ENCODE measurements around the gene WDFY4.

The WDFY4 gene

DNA sequence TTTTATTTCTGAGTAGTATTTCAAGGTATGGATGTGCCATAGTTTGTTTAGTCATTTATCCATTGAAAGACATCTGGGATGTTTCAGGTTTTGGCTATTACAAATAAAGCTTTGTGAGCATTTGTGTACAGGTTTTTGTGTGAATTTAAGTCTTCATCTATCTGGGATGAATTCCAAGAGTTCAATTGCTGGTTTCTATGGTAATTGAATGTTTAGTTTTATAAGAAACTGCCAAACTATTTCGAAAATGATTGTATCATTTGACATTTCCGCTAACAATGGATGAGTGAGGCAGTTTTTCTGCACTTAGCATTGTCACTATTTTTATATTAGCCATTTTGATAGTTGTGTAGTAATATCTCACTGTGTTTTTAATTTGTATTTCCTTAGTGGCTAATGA is 99.4 kb downstream of the WDFY4 start:
- H3K4me3 ChIP-seq (ENCODE audit: low read depth, low read length): no peak overlapping the region
- DNase-seq (ENCODE audit: low read depth): no peak
- TF ChIP-seq, protein P1, sequence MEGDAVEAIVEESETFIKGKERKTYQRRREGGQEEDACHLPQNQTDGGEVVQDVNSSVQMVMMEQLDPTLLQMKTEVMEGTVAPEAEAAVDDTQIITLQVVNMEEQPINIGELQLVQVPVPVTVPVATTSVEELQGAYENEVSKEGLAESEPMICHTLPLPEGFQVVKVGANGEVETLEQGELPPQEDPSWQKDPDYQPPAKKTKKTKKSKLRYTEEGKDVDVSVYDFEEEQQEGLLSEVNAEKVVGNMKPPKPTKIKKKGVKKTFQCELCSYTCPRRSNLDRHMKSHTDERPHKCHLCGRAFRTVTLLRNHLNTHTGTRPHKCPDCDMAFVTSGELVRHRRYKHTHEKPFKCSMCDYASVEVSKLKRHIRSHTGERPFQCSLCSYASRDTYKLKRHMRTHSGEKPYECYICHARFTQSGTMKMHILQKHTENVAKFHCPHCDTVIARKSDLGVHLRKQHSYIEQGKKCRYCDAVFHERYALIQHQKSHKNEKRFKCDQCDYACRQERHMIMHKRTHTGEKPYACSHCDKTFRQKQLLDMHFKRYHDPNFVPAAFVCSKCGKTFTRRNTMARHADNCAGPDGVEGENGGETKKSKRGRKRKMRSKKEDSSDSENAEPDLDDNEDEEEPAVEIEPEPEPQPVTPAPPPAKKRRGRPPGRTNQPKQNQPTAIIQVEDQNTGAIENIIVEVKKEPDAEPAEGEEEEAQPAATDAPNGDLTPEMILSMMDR (conservative IDR thresholded peaks at IDR 0.05; ENCODE audit: low read depth, low read length): no peak

DNA sequence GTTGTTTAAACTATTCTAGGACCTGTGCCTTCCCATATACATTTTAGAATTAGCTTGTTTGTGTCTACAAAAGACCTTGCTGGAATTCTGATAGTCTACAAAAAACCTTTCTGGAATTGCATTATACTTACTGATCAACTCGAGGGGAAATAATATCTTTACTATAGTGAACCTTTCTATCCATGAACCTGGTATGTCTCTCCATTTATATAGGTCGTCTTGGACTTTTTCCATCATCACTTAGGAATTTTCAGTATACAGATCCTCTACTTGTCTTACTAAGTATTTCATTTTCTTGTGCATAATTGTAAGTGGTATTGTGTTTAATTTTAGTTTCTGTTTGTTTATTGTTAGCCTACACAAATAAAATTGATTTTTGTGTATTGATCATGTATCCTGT is 101.1 kb downstream of the WDFY4 start:
- no peak overlapping the region for H3K4me3 ChIP-seq (ENCODE audit: low read depth, low read length)
- TF ChIP-seq, protein P1 (conservative IDR thresholded peaks at IDR 0.05; ENCODE audit: low read depth, low read length): no peak
- DNase-seq (ENCODE audit: low read depth): no peak

DNA sequence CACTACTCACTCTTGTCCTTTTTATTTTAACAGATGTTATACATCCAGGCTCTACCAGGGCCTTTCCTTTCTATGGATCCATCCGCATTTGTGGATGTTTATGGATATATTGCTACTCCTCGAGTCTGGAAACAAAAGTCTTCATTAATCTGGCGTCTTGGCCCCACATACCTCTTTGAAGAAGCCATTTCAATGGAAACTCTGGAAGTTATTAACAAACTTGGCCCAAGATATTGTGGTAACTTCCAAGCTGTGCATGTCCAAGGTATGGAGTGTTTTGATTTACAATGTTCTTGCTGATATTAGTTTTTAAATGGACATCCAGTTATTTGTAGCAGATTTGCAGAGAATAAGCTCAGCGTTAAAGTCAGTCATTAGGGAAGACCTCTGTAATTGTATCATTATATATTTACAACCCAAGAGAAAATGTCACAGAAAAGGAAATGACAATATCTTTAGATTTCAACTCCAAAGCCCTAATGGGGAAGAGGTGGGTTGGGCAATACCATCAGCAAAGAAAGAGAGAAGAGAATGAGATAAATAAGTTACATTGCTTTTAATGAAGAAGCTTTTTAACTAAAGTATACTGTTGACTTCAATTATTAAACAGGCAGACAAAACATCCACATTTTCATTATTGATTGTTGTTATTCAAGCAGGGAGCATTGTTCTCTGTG is 102.1 kb downstream of the WDFY4 start:
- no peak overlapping the region for H3K4me3 ChIP-seq (ENCODE audit: low read depth, low read length)
- DNase-seq (ENCODE audit: low read depth): no peak
- TF ChIP-seq, protein P1 (conservative IDR thresholded peaks at IDR 0.05; ENCODE audit: low read depth, low read length): no peak

DNA sequence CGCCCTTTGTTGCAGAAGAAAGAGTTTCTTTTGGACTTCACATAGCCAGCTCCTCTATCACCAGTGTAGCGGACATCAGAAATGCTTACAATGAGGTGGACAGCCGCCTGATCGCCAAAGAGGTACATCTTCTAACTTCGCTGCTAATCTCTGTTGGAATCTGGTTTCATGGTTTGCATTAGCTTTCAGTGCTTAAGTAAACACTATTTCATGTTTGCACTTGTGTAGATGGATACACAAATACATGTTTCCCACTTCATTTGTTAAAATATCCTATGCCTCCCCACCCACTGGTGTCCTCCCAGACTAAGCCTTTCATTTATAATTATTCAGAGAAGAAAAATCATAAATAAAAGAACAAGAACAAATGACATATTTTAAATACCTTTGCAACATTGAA is 103.9 kb downstream of the WDFY4 start:
- TF ChIP-seq, protein P1 (conservative IDR thresholded peaks at IDR 0.05; ENCODE audit: low read depth, low read length): no peak
- H3K4me3 ChIP-seq (ENCODE audit: low read depth, low read length): no peak overlapping the region
- DNase-seq (ENCODE audit: low read depth): no peak

DNA sequence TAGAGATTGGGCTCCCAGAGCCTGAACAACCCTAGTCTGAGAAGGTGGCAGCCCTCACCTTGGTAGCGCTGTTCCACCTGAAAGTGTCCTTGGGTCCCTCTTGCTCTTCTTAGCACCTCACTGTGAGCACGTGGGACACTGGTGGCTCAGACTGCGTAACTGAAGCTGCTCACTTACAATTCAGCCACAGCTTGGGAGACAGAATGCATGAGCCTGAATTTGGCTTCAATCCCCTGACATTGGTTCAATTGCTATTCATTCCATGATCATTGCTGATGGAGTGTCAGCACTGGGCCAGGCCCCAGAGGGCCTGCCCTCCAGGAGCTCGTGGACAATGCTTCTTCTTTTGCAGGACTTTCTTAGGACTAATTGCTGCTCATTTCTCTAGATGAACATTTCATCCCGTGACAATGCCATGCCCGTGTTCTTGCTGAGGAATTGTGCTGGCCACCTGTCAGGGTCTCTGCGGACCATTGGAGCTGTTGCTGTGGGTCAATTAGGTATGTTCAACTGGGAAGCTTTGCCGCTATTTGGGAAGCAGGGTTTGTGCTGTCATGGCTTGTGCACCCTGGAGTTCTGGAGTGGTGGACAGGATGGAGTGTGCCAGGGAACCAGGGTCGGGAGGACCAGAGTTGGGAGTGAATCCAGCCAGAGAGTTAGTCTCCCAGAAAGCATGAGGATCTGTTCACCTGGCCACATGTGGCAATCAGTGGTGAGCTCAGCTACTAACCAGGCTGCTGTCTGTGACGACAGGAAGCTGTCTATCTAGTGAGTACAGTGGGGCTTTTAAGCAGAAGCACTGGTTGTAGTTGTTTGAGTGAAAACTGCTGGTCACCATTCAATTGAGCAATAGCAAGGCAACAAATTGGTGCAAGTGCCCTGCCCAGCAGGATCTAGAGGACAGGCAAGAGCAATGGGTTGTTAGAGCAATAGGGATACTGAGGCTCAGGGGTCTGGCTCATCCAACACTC is 105.1 kb downstream of the WDFY4 start:
- DNase-seq (ENCODE audit: low read depth): no peak
- H3K4me3 ChIP-seq (ENCODE audit: low read depth, low read length): no peak overlapping the region
- TF ChIP-seq, protein P1 (conservative IDR thresholded peaks at IDR 0.05; ENCODE audit: low read depth, low read length): no peak

DNA sequence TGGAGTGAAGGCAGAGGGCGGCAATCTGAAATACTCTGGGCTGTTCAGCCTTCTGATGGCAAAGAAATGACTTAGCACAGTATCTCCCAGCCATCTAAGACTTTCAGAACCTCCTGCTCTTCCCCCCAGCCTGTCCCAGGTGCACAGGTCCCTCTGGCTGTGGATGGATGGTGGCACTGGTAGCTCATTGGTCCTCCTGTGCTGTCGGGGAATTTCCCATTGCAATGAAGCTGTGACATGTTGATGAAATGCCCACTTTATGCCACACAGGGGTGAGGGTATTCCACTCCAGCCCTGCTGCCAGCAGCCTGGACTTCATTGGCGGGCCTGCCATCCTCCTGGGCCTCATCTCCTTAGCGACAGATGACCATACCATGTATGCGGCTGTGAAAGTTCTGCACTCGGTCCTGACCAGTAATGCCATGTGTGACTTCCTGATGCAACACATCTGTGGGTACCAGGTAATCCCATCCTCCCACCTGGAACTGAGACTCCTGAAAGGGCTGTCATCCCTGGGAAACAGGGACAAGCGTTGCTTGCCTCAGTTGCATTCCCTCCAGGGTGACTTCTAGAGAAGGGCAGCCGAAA is 105.9 kb downstream of the WDFY4 start:
- no peak for DNase-seq (ENCODE audit: low read depth)
- TF ChIP-seq, protein P1 (conservative IDR thresholded peaks at IDR 0.05; ENCODE audit: low read depth, low read length): no peak
- no peak overlapping the region for H3K4me3 ChIP-seq (ENCODE audit: low read depth, low read length)

All from choroid plexus epithelial cell (primary cell).